Breast epithelium (tissue), 3 donors: ENCODE measurements around the gene ABCB7.

ENCODE experiments used
- POLR2A ChIP-seq: fragments of 450-650 bp; IDR thresholded peaks from one replicate; pipeline ENCODE4 v1.6.1; 2016; ENCODE audit warnings: antibody characterized with exemption, mild to moderate bottlenecking, moderate library complexity
- TF ChIP-seq, protein P1 (sequence below), 3 donors: fragments of 450-650 bp; IDR thresholded peaks; one replicate each; pipeline ENCODE4 v1.5.1; 2016 to 2017; ENCODE audit warnings: antibody characterized with exemption in 3 of 3, mild to moderate bottlenecking in 3 of 3, moderate library complexity in 3 of 3

DNA sequence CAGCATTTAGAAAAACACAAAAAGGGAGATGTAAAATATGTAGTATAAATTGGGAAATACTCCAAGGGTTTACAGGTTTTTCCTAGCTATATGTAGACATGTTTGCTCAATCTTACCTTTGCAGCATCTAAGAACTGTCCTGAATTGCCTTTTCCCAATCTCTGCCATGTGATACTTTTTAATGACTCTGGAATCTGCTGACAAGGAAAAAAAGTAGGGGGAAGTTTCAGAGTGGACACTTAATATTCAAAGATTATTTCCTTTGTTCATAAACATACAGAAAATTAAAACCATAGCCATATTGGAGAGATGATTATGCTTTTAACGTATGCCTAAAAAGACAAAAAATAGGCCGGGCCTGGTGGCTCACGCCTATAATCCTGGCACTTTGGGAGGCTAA, 41.4 kb downstream of the ABCB7 start:
- TF ChIP-seq POLR2A, result no peak
- TF ChIP-seq, protein P1, sequence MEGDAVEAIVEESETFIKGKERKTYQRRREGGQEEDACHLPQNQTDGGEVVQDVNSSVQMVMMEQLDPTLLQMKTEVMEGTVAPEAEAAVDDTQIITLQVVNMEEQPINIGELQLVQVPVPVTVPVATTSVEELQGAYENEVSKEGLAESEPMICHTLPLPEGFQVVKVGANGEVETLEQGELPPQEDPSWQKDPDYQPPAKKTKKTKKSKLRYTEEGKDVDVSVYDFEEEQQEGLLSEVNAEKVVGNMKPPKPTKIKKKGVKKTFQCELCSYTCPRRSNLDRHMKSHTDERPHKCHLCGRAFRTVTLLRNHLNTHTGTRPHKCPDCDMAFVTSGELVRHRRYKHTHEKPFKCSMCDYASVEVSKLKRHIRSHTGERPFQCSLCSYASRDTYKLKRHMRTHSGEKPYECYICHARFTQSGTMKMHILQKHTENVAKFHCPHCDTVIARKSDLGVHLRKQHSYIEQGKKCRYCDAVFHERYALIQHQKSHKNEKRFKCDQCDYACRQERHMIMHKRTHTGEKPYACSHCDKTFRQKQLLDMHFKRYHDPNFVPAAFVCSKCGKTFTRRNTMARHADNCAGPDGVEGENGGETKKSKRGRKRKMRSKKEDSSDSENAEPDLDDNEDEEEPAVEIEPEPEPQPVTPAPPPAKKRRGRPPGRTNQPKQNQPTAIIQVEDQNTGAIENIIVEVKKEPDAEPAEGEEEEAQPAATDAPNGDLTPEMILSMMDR (IDR thresholded peaks at IDR 0.05), result no peak
